DMS153 treated with DMSO at 0.1 percent for 48 hours (cell line): Measurements from ENCODE around the gene TFR2.
A peak's percentile ranks its signal among the peaks of the same experiment; 100 is the strongest.

Experiments used
- DNase-seq: peaks from one replicate; lab custom pipeline; 2025; ENCODE audit not compliant: unreplicated experiment; lab: John Stamatoyannopoulos, UW

TFR2 gene

DNA sequence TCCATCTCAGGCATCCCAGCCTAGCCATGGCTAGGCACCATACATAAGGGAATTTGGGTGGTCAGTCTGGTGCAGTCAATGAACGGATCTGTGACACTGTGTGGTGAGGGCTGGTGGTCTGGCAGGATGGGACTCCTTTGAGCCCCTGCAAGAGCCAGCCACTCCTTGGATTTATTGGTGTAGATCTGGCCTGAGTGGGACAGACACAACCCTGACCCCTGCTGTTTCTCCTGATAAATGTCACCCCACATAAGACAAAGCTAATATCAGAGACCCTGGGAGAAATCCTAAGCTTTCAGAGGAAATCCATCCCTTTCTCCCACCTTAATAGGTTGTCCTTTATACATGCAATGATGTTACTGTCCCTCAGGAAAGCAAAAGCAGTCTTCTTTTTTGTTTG lies 52.9 kb downstream of the TFR2 start:
- no peak for DNase-seq

DNA sequence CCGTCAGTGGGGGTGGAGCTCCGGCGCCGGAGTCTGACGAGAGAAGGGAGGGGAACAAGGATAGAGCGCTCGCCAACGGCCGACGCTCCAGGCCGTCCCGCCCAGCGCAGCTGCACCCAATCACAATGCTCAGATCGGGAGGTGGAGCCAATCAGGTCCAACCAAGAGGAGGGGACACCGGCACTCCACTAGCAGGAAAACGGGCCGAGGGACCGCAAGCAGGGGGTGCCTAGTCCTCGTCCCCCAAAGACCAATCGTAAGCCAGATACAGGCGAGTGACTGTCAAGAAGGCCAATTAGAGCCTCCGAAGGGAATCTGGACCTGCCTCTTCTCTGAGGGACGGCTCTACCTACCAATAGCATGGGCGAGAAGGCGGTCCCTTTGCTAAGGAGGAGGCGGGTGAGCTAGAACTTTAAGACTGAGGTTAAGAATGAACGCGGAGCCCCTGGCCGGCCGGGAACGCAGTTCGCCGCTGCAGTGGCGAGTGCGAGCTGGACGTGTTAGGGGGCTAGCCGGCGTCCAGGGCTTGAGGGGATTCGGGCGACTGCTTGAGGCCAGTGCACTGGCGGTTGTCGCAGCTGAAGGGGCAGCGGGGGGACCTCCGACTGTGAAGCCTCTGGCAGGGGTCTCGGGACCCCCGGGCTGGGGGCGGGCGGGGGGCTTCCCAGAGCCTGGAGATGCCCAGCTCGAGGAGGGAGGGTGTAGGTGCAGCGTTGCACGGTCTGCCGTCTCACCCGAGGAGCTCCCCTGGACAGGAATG lies 54.9 kb downstream of the TFR2 start, which contains the start of gene FBXO24:
Gene FBXO24, plus strand, starts transcription at position 63 of the 760 bp plus-strand sequence. Its CDS starts 298 bp downstream, at position 361.
- peak; percentile 98 for DNase-seq

DNA sequence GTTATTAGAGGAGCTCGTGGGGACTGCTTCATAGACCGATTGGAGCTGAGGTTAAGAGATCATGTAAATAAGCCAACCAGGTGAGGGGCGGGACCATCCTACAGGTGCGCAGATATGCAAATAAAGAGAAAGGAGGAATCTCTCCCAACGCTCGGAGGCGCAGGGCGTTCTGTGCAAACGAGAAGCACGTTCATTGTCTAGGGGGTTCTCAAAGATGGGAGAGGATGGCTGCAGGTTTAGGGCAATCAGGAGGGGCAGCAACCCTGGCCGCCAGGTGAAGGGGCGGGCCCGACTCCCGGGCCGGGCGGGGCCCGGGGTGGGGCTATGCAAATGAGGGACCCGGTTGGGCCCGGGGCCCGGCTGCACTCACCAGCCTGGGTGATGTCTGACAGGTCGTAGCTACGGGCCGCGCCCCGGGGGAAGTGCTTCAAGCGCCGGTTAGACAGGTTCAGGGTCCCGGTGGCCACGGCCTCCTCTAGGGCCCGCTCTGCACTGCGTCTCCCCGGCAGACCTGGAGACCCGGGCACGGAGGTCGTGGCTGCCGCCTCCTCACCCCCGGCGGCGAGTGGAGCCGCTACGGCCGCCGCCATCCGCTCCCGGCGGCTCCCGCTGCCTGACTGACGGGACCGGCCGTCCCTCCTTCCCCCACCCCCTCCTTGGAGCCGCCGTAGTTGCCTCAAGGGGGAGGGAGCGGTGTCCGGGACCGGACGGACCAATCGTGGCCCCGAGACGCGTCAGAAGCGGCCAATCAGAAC lies 55.7 kb downstream of the TFR2 start, which contains the start of gene LRCH4:
Gene LRCH4, minus strand, starts transcription at position 619 of the 755 bp plus-strand sequence. Its CDS starts 29 bp downstream, at position 590.
- no peak for DNase-seq

DNA sequence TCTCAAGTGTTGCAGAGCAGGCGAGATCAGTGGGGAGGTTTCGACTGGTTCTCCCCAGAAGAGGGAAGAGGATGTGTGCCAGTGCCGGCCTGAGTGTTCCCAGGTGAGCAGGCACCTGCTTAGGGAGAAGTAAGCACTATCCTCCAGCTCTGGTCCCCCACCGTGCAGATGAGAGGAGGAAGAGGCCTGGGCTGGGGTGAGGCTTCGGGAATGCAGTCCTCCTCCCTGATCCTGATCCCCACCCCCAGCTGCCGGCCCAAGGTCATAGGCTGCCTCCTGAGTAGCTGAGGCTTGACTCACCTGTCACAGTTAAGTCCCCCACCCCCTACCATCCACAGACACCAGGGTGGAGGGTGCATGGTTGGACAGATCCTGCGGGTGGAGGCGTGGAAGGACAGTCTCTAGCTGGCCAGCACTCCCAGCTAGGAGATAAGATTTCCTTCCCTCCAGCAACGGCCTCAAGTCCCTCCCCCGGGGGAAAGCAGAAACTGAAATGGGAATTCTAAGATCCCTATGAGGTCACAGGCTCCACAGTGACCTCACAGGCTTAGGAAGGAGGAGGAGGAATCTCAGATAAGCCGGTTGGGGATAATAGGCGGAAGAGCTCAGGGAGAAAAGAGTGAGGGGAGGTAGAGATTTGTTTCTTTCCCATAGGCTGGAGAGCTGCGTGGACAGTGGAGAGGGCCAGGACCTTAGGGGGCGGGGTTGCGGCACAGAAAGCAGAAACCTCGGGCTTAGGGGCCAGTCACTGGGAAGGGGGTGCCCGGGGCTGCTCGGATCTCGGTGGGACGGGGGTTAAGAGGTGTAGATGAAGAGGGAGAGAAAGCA lies 56.5 kb downstream of the TFR2 start:
- DNase-seq = no peak

DNA sequence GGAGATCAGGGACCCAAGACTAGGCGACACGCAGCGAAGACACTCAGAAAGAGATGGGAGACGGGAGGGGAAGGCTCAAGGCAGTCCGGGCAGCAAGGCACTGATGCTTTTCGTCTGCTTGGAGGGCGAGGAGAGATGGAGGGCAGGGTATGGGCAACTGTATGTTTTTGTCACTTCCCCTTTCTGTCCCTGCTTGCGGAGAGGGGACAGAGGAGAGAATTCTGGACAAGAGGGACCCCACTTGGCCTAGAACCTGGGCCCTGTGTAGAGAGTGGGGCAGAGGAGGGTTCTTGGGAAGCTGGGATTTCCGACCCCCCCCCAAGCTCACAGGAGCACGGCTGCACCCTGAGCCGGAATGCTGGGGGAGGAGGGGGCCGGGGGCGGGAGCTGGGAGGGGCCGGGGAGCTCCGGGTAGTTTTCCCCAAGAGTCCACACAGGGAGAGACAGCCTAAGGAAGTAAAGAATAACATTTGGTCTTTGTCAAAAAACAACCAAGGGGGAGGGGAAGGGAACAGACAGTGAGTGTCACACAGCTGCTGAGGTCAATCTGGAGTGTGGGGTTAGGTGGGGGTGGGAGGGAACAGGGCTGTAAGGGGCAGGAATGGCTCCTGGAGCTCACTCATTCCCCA lies 57.2 kb downstream of the TFR2 start:
- no peak for DNase-seq

DNA sequence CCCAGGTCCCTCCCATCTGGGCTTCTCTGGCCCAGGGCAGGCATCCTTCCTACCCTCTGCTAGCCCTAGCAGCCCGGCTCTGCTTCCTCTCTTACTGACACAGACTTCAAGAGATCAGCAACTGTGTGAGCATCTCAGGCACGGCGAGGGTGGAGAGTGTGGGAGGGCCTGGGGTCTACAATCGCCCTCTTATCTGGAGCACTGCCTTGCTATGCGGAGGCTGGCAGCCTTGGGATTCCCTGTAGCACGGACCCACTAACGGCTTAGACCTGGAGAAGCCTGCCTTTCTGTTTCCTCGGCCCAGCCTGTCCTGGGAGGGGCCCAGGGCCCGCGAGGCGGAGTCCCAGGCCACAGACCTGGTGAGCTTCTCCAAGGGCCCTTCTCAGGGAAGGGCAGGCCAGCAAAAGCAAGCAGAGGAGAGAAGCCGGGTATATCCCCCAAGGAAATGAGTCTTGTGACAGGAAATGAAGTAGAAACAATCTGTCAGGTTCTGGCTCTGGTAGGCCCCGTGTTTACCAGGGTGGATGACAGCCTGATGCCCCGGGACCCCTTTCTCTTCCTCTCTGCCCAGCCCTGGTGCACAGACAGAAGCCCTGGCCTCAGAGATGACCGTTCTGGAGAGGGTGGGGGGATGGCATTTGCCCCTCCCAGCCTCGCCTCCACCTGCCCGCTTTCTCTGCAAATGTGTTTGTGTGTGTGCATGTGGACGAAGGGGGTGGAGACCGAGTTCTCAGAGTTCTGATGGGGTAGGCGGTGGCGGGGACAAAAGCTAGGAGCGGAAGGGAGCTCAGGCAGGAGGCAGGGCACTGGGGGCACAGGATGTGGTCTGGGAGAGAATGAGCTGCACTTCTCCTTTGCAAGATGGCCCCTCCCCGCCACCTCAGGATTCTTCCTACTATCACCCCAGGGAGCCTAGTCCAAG lies 58.0 kb downstream of the TFR2 start:
- no peak for DNase-seq

DNA sequence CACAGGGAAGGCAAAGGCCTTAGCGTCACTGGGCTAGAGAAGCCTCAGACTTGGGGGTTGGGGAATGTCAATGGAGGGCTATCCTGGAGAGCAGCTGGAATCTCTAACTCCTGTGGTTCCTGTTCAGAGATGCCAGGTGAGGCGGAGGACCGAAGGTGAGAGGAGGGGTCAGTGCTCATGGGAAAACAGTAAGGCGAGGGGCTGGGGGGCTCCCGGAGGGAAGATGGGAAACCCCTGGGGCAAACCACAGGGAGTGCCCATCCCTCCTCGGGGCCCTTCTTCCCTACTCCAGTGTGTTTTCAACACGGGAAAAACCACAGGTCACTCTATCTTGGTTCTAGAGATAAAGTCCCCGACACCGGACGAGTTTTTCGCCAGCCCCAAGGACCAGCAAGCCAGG lies 58.7 kb downstream of the TFR2 start:
- DNase-seq = no peak

DNA sequence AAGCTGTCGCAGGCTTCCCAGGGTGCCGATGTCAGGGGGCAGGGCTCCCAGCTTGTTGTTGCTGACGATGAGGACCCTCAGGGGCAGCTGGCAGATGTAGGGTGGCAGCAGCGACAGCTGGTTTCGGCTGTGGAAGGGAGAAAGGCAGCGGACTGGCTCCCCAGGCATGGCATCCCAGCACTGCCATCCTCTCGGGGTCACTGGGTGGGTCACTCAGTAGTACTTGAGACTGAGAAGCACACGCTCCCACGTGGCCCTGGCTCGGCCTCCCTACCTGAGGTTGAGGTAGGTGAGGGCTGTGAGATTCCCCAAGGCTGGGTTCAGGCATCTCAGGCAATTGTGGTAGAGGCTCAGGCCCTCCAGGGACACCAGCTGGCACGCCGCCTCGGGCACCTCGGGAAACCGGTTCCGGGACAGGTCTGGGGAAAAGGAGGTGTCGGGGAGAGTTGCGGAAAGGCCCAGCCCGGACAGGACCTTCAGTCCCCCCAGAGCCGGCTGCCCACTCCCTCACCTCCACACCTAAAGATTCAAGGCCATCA lies 59.2 kb downstream of the TFR2 start:
- DNase-seq = no peak

DNA sequence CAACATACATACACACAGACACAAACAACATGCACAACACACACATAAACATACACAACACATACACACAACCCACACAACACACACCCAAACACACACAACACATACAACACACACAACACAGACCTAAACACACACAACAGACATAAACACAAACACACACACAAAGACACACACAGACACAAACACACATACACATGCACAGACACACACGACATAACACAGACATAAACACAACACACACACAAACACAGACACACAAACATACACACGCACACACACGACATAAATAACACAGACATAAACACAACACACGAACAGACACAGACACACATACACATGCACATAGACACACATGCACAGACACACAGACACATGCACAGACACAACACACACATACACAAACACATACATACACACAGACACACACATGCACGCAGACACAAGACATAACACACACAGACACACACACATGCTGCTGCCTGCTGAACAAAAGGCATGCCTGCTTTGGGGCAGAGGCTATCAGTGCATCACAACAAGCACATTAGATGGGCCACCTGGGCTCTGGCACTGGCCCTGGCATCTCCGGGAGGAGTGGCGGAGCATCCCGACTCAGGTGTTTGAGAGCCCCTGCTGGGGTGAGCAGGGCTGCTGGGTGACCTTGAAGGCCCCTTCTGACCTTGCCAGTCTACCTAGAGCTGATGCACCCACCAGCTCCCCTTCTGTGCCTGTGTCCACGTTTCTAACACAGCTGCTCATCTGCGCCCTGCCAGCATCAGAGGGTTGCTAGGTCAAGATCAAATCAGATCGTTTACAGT lies 60.7 kb downstream of the TFR2 start:
- DNase-seq = no peak

DNA sequence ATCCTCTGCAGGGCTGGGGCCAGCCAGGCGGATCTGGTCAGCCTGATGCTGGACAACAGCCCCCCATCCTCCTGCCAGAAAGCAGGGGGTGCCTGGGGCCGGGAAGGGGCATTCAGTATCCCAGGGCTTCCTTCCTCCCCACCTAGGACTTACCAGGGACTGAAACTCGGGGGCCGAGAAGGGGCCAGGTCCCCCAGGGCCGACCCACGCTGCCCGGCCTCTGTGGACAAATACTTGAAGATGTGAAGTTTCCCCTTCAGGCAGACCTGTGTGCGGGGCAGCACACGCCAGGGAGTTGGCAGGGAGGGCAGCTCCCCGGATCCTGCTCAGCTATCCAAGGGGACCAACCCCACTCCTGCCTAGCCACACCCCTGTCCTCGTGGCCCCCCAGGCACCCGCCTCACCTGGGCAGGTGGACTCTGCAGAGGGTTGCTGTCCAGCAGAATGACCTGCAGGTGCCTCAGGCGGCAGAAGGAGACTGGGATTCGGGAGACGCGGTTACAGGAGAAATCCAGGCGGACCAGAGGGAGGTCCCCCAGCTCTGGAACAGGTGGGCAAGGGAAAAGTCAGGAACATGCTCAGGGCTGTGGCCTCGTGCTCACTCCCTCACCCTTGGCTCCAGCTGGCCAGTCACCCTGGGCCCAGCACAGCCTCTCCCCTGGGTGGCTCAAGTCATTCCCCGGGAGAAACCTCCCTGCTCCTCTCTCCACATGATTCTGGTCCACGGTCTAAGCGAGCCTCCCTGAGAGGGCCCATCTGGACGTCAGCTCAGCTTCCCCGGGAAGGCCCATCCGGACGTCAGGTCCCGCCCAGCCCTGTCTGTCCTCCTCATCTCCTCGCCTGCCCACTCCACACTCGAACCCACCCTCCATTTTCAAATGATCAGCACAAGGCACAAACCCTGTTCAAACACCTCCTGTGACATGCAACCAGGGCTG lies 62.8 kb downstream of the TFR2 start:
- no peak for DNase-seq

DNA sequence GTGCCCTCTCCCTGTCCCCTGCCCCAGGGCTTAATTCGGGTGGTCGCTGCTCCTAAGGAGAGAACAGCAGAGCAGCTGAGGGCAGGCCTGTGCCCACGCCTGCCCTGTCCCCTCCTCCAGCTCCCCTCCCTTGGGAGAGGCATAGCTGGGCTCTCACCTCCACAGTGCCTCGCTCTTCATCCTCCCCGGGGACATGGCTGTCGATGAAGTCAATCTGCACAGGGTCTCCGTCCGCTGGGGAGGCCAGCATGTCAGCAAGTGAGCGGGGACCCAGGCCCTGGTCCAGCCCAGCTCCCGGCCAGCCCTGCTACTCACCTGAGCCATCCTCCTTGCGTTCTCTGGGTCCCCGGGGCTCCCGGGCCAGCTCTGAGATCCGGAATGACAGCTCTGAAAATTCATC lies 63.8 kb downstream of the TFR2 start:
- no peak for DNase-seq

DNA sequence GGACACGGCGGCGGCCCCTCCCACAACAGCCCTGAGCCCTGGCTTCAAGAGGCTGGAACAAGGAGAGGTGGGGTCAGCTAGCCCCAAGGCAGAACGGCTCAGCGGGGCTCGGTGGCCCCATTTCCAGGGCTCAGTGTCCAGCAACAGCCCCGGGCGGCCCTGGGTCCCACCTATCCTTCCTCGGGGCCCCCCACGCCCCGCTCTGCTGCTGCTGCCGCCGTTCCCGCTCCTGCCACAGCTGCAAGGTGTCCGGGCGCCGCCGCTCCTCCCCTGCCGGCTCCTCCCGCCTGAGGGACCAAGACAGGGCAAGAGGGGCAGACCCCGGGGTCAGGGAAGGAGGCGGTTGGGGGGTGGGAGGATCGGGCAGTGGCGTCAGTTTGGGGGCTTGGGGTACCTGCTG lies 64.2 kb downstream of the TFR2 start:
- DNase-seq = no peak

DNA sequence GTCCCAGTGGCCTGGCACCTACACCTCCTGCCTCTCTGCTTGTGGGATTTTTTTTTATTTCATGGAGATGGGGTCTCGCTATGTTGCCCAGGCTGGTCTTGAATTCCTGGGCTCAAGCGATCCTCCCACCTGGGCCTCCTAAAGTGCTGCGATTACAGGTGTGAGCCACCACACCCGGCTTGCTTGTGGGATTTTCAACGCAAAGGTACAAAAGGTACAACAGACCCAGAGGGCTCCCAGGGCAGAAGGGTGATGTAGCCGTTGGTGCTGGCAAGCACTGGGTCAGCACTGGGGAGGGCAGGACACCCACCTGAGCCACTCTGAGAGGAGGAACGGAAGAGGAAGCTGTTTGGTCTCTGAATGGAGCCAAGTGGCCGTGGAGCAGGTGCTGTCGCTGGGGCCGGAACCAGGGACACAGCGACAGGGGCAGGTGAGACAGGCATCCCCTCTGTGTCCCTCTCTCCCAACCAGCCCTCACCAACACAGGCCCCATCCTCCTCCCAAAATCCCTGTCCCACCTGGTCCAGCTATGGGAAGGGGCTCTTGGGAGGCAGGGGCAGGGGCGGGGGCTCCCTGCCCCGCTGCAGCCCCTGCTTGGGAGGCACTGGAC lies 64.9 kb downstream of the TFR2 start:
- DNase-seq = no peak

DNA sequence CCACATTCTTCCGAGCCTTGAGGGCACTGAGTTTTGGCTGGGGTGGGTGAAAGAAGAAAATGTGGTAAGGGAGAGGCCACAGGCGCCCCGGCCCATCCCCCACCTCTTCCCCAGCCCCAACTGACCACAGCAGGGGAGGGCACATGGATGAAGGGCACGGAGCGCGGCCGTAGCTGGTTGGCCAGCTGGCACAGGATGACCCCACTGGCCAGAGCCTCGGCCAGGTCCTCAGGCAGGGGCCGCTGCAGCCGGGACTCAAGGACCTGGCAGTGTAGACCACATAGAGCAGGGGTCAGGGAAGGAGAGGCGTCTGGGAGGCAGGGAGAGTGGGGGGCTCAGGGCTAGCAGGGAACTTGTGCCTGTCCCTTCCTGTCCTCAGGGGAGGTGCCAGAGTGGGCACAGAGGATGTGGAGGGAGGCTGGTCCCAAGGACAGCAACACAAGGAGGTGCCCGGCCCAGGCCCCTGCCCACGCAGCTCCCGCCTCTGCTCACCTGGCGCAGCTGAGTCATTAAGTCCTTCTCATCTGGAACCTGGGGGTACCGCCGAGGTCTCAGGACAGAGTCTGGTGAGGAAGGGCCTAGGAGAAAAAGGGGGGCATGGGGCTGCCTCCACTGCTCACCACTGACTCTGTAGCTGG lies 65.5 kb downstream of the TFR2 start:
- DNase-seq = no peak

DNA sequence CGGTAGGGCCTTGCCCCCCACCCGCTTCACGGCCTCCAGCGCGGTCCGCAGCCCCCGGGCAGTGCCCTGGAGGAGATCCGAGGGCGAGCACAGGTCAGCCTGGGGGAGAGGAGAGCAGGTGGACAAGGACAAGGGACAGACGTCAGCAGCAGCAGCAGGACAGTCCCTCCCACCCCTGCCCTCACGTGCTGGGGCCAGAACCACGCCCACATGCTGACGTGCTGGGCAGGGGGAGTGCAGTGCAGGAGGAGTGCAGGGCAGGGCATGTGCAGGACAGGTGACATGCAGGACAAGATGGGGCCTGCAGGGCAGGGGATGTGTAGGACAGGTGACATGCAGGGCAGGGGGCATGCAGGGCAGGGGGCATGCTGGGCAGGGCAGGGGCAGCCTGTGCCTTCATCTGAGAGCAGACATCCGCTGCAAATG lies 66.1 kb downstream of the TFR2 start:
- no peak for DNase-seq

DNA sequence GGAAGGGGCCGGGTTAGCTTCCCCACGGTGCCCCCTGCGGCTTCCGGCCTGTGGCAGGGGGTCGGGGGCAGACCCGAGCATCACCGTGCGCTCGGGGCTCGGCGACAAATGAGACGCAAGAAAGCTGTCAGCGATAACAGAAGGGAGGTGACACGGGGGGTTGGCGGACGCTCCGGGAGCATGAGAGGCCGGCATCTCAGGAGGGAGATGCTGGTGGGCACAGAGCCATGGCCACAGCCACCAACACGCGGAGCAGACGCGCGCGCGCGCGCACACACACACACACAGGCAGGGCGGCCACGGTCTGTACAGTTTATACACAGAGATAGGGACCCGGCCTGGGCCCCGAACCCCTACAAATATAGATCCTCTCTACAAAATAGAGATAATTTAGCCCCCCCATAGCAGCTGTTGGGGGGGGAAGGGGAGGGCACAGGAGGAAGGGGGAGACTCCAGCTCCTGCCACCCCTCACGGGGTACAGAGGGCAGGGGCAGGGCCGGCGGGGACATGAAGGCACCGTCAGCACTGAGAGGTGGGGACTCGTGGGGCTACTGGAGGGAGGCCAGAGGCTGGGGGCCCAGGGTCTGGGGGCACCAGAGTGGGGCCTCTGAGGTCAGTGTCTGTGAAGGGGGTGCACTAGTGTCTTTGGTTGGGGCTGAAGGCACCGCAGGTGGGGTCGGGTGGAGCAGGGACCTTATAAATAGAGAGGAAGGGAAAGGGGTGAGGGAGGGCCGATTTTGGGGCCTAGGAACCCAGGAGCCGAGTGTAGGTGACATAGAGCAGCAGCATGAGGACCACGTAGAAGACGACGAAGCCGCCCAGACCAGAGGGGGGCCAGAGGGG lies 66.8 kb downstream of the TFR2 start:
- DNase-seq = no peak
